SIG-M5 (cell line): ENCODE data around the gene PKD1L1.

ENCODE experiments used
- DNase-seq: peaks from one replicate; lab custom pipeline; 2025; lab: John Stamatoyannopoulos, UW

PKD1L1 gene

DNA sequence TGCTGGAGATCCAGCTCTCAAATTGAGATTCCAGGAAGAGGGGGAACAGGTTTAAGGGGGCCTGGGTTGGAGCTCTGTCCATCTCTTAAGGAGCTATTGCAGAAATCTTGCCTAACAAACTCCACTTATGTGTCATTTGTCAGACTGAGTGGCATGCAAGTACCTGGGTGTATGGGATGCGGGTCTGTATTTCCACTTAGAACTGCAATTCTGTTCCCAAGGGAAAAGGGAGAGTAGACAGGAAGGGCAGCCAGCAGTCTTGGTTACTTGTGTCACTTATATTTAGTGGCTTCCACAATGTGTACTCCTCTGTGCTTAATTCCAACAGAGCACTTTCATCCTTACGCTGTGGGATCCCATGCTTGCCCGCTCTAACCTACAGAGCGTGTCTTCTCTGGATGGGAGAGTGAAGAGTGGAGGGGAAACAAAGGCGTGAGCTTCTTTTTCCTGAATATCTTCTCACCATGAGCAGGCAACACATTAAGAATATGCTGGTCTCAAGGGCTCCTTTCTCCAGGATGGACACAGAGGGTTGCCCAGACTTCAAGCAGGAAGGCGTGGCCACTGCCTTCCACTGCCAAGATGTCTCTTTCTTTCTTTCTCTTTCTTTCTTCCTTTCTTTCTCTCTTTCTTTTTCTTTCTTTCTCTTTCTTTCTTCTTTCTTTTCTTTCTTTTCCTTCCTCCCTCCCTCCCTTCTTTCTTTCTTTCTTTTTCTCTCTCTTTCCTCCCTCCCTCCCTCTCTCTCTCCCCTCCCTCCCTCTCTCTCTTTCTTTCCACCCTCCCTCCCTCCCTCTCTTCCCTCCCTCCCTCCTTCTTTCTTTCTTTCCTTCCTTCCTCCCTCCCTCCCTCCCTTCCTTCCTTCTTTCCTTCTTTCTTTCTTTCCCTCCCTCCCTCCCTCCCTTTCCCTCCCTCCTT is 212.6 kb downstream of the PKD1L1 start:
- DNase-seq: no peak

GRCh38 chr7:47734949-47735291 is 213.3 kb downstream of the PKD1L1 start:
- no peak for DNase-seq

GRCh38 chr7:47734287-47734948 is 213.8 kb downstream of the PKD1L1 start:
- DNase-seq: no peak

GRCh38 chr7:47730142-47730541 is 218.1 kb downstream of the PKD1L1 start:
- no peak for DNase-seq

DNA sequence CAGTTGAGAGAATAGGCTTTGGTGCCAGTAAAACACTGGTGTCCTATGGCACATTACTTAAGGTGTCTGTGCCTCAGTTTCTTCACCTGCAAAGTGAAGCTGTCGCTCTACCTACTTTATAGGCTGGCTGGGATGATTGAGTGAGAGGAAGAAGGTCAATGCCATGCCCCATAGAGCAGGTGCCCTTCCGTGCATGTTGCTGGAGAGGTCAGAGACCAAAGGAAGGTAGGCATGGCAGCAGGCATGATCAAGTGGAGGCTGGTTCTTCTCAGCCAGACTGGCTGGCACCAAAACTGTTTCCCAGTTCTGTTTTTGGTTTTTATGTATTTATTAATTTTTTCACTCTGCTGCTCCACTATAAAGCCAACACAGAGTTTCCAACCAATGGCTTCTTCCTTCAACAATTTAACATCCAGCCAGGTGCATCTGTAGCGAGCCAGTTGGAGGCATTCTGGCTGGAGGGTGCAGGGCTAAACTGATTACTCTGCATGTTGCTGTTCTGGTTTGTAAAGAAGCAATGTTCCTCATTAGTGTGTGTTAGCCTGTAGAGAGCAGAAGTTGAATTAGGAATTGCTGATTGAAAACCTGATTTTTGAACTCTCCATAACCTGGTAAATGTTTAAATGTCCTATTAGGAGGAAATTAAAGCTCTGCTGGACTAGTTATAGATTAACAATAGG is 222.1 kb downstream of the PKD1L1 start:
- DNase-seq: no peak

DNA sequence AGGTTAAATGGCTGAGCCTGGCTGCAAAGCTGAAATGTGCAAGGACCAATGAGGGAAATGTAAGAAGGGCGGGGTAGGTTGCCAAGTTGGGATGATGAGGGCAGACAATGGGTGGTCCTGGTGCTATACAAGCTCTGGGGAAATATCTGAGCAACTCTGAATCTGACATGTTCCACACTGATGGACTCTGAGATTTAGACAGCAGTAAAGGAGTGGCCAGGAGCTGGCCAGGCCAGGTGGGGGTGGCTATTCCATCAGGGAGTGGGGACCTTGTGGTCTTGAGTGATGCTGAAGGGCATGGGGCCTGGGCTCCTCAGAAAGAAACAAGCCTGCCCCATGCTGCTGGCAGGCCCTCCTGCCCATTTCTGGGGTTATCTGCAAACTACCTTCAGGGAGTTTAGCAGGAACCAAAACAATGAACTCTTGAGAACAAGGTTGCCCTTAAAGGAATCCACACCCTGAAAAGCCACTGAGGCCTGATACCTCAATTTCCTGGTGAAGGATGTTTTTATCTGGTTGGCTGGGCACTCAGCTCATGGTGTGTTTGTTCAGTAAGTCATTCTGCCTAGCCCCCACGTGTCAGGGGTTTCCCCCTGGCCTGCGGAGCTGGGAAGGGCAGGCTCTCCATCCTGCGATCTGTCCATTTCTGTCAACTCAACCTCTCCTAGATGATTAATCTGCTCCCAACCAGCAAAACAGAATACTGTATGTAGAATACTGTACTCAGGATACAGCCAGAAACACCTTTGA is 223.1 kb downstream of the PKD1L1 start:
- no peak for DNase-seq
